Fibroblast of lung (primary cell): ENCODE measurements around the gene CHRNB1.

Experiments
- EZH2 ChIP-seq: IDR thresholded peaks from 2 replicates; pipeline ENCODE4 v1.5.1; 2012; ENCODE audit warnings: low read length, control low read depth, mild to moderate bottlenecking; ENCODE audit errors: missing control alignments
- TF ChIP-seq, protein P1 (sequence below), 2 donors: IDR thresholded peaks in 1 of 2; conservative IDR thresholded peaks in 1 of 2; 1 replicate in 1 of 2; 2 replicates in 1 of 2; pipeline ENCODE4 v1.5.1; 2011 to 2012; ENCODE audit warnings: low read length in 2 of 2, control low read depth in 1 of 2, inconsistent platforms in 1 of 2, low read depth in 1 of 2, mild to moderate bottlenecking in 1 of 2

DNA sequence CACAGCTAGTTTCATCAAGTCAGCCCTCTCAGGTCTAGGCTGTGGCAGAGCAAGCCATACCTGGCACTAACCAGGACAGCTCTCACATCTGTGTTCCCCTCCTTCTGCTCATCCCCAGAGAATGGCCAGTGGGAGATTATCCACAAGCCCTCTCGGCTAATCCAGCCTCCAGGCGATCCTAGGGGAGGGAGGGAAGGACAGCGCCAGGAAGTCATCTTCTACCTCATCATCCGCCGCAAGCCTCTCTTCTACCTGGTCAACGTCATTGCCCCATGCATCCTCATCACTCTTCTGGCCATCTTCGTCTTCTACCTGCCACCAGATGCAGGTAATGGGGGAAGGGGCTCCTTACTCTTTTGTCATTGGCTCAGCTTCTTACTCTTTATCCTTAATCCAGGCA, 3.6 kb downstream of the CHRNB1 start:
- TF ChIP-seq, protein P1, sequence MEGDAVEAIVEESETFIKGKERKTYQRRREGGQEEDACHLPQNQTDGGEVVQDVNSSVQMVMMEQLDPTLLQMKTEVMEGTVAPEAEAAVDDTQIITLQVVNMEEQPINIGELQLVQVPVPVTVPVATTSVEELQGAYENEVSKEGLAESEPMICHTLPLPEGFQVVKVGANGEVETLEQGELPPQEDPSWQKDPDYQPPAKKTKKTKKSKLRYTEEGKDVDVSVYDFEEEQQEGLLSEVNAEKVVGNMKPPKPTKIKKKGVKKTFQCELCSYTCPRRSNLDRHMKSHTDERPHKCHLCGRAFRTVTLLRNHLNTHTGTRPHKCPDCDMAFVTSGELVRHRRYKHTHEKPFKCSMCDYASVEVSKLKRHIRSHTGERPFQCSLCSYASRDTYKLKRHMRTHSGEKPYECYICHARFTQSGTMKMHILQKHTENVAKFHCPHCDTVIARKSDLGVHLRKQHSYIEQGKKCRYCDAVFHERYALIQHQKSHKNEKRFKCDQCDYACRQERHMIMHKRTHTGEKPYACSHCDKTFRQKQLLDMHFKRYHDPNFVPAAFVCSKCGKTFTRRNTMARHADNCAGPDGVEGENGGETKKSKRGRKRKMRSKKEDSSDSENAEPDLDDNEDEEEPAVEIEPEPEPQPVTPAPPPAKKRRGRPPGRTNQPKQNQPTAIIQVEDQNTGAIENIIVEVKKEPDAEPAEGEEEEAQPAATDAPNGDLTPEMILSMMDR (conservative IDR thresholded peaks at IDR 0.05 in 1 of 2, IDR thresholded peaks at IDR 0.05 in 1 of 2; ENCODE audit: low read depth in 1 of 2, low read length in 2 of 2) = no peak
- no peak for TF ChIP-seq EZH2
